K562 (cell line): Measurements from ENCODE around the gene SESN2. TPM values are rescaled to one million over a fixed set of nuclear protein-coding genes. Genes with fewer than 3 reads are reported as not detected.

Experiments used
- CUX1 ChIP-seq: fragments of 200-800 bp; sonication (Bioruptor generic); IDR thresholded peaks from 2 replicates; pipeline ENCODE4 v1.6.1; 2016; ENCODE audit warnings: missing genetic modification characterization, missing compliant biosample characterization
- ELF1 ChIP-seq: fragments of 200-800 bp; sonication (Bioruptor generic); IDR thresholded peaks from 2 replicates; pipeline ENCODE4 v1.6.1; 2016; ENCODE audit warnings: missing genetic modification characterization, missing compliant biosample characterization
- LARP7 ChIP-seq: fragments of 450-650 bp; IDR thresholded peaks from 2 replicates; pipeline ENCODE4 v1.6.1; 2016
- PHB ChIP-seq: fragments of 250-450 bp; sonication (Bioruptor Pico); IDR thresholded peaks from 2 replicates; pipeline ENCODE4 v1.5.0; 2021
- POU5F1 ChIP-seq: fragments of 150-350 bp; IDR thresholded peaks from 2 replicates; pipeline ENCODE4 v1.6.1; 2014; ENCODE audit warnings: borderline replicate concordance, low read length, low read depth, mild to moderate bottlenecking; ENCODE audit not compliant: partially characterized antibody
- RBM22 ChIP-seq: fragments of 200-400 bp; formaldehyde crosslinking; IDR thresholded peaks from 2 replicates; pipeline ENCODE4 v1.6.1; 2018; ENCODE audit warnings: low read length, low read depth; ENCODE audit not compliant: poor library complexity, severe bottlenecking
- SMAD1 ChIP-seq: fragments of 150-350 bp; IDR thresholded peaks from 2 replicates; pipeline ENCODE4 v1.6.1; 2014; ENCODE audit warnings: low read length, low read depth; ENCODE audit not compliant: partially characterized antibody
- SMARCA4 ChIP-seq: fragments of 450-650 bp; IDR thresholded peaks from 2 replicates; pipeline ENCODE4 v1.6.1; 2016
- SMARCC2 ChIP-seq: fragments of 450-650 bp; IDR thresholded peaks from 2 replicates; pipeline ENCODE4 v1.6.1; 2017; ENCODE audit warnings: antibody characterized with exemption, moderate library complexity, mild to moderate bottlenecking, low read depth
- SMARCE1 ChIP-seq: fragments of 450-650 bp; IDR thresholded peaks from 2 replicates; pipeline ENCODE4 v1.7.1; 2016; ENCODE audit warnings: mild to moderate bottlenecking
- ZBTB34 ChIP-seq: fragments of 250-450 bp; sonication (Bioruptor Pico); IDR thresholded peaks from 2 replicates; pipeline ENCODE4 v1.8.0; 2021; ENCODE audit warnings: mild to moderate bottlenecking, moderate library complexity
- ZBTB49 ChIP-seq: sonication (generic); formaldehyde crosslinking; IDR thresholded peaks from 2 replicates; pipeline ENCODE4 v1.8.0; 2022; ENCODE audit warnings: missing genetic modification reagents, mild to moderate bottlenecking, borderline replicate concordance
- ZNF239 ChIP-seq: fragments of 250-450 bp; sonication (Bioruptor Pico); IDR thresholded peaks from 2 replicates; pipeline ENCODE4 v1.4.0; 2020; ENCODE audit warnings: mild to moderate bottlenecking
- ZNF280B ChIP-seq: fragments of 250-450 bp; sonication (Bioruptor Pico); IDR thresholded peaks from 2 replicates; pipeline ENCODE4 v1.5.1; 2021; ENCODE audit warnings: mild to moderate bottlenecking
- ZNF740 ChIP-seq, 3 experiments: fragments of 200-800 bp in 1 of 3; sonication (Bioruptor generic) in 1 of 3; sonication (generic) in 1 of 3; formaldehyde crosslinking in 1 of 3; IDR thresholded peaks; 2 replicates each; pipeline versions ENCODE4 v1.6.1 to v1.8.0; 2016 to 2022; ENCODE audit warnings: mild to moderate bottlenecking in 2 of 3, missing compliant biosample characterization in 2 of 3, missing genetic modification characterization in 2 of 3, missing genetic modification reagents in 1 of 3
- polyA plus RNA-seq, 8 experiments: library from polyadenylated mRNA; depleted of rRNA in 4 of 8; stranded (reverse) in 5 of 8; unstranded in 3 of 8; fragments of >200 nt; fragmentation: Nextera tagmentation in 2 of 8; fragmentation: Illumina TruSeq in 1 of 8; extraction: Ambion mirVana in 2 of 8; extraction: Trizol in 1 of 8; gene quantifications; 2 replicates each; pipeline versions ENCODE4 v1.2.1 to v1.2.3, GENCODE V29; 2011 to 2014; ENCODE audit warnings: inconsistent platforms in 1 of 8, missing spikeins in 1 of 8
- total RNA-seq, 7 experiments: library from RNA; depleted of rRNA in 6 of 7; stranded (reverse); fragments of >200 nt in 6 of 7; fragmentation: Illumina TruSeq in 2 of 7; extraction: Trizol in 2 of 7; gene quantifications; 2 replicates each; pipeline versions ENCODE4 v1.2.1 to v1.2.3, GENCODE V29; 2011 to 2021; ENCODE audit warnings: low replicate concordance in 1 of 7

SESN2 gene
- total and polyA plus RNA-seq, 9 of the 15 experiments (the other 6 are each of a cell fraction or from before 2014, with no cell fraction given) = 3.7 to 71.3 (median 16.8) TPM

- TF ChIP-seq CUX1 (CRISPR knock-in tag) (no peak), SMAD1 (no peak), SMARCA4 (0 out of 2 replicates have a peak, but pooled peaks have one; percentile 58), SMARCC2 (peak; percentile 30; the same call in 1 of the 2 replicates), ZNF280B (CRISPR knock-in tag) (no peak), ZBTB34 (CRISPR knock-in tag) (0 out of 2 replicates have a peak, but pooled peaks have one; percentile 43), LARP7 (peak; percentile 68; the same call in 1 of the 2 replicates), ZBTB49 (CRISPR knock-in tag) (no peak), SMARCE1 (0 out of 2 replicates have a peak, but pooled peaks have one; percentile 37), ZNF740 (CRISPR knock-in tag; IDR thresholded peaks at IDR 0.05) (peak; percentile 56; the same call in 1 of the 2 replicates), ZNF740 (tag; IDR thresholded peaks at IDR 0.05) (peak in 1 of 2 experiments; percentile 70; a peak in 1 of 4 replicates), ZNF239 (CRISPR knock-in tag) (0 out of 2 replicates have a peak, but pooled peaks have one; percentile 15), ELF1 (tag) (no peak), PHB (peak; percentile 76; the same call in 1 of the 2 replicates), POU5F1 (no peak), RBM22 (no peak)
Measured at GRCh38 chr1:28258628-28259251, 578 bp upstream of the SESN2 start (continued).
